ENCODE measurements around the gene ZNF326. TPM values are rescaled to one million over a fixed set of nuclear protein-coding genes. Genes with fewer than 3 reads are reported as not detected.

Gene ZNF326
- total RNA-seq = 10 to 100 TPM in 3 of 4 donors, 1 to 10 TPM in 1; 7.9 to 25.3 (median 18.8) TPM

GRCh38 chr1:89994805-89995597, at the start of gene ZNF326:
Gene ZNF326 (plus strand): TSS chr1:89995110. CDS start chr1:89995258, 148 bp downstream.
- H3K36me3 ChIP-seq = peaks cover 0 to 9% (median 0%) of the 10 kb centered on the region in 3 donors
- TF ChIP-seq CTCF (IDR thresholded peaks at IDR 0.05) (peak in 1 of 6 experiments; percentile 12), POLR2A (IDR thresholded peaks at IDR 0.05) (peak in 3 of 4 donors; percentile 82 to 99 (median 92))
- 2 to 3% methylated on average over 11 to 12 of the region's 88 CpGs for WGBS, 2 donors
- H3K27me3 ChIP-seq = no peaks in the 10 kb centered on the region
- H3K4me3 ChIP-seq = peak within 1 kb of the TSS; percentile 76 to 93 (median 89)
- H3K4me1 ChIP-seq = peaks cover 9 to 72% (median 22%) of the 10 kb centered on the region in 3 donors
- H3K27ac ChIP-seq = peak within 1 kb of the TSS; percentile 95 to 99 (median 98)
- peak; percentile 60 for DNase-seq
- intact Hi-C loops (cut with DNase I) = no loop called here
- H3K9me3 ChIP-seq = no peaks in the 10 kb centered on the region

- Histone ChIP-seq H3K36me3 (no peaks in the 10 kb centered on the region), H3K27ac (no peak overlapping the region), H3K9me3 (no peaks in the 10 kb centered on the region), H3K27me3 (no peaks in the 10 kb centered on the region), H3K4me1 (peaks cover 0 to 13% (median 7%) of the 10 kb centered on the region in 3 donors), H3K4me3 (no peak overlapping the region)
- no peak for DNase-seq
- intact Hi-C loops (cut with DNase I) = no loop called here
- TF ChIP-seq CTCF (IDR thresholded peaks at IDR 0.05) = no peak
- no peak for TF ChIP-seq POLR2A (IDR thresholded peaks at IDR 0.05)
- WGBS, 2 donors = 56 to 57% methylated on average over 5 of the region's 5 CpGs
These were observed 48.9 kb upstream of the ZNF326 start for GRCh38 chr1:89945852-89946476.

GRCh38 chr1:89946532-89946931, 48.4 kb upstream of the ZNF326 start:
- WGBS, 2 donors = 12 to 22% methylated on average over 1 of the region's 1 CpG
- Histone ChIP-seq H3K27ac (no peak overlapping the region), H3K9me3 (no peaks in the 10 kb centered on the region), H3K4me3 (no peak overlapping the region), H3K27me3 (no peaks in the 10 kb centered on the region), H3K36me3 (no peaks in the 10 kb centered on the region), H3K4me1 (peaks cover 0 to 13% (median 7%) of the 10 kb centered on the region in 3 donors)
- intact Hi-C loops (cut with DNase I) = no loop called here
- TF ChIP-seq CTCF (IDR thresholded peaks at IDR 0.05) = no peak
- TF ChIP-seq POLR2A (IDR thresholded peaks at IDR 0.05) = no peak
- DNase-seq = no peak

GRCh38 chr1:89948722-89949345, 46.1 kb upstream of the ZNF326 start:
- no peaks in the 10 kb centered on the region for H3K27me3 ChIP-seq
- H3K4me1 ChIP-seq = peaks cover 0 to 16% (median 8%) of the 10 kb centered on the region in 3 donors
- no peak for DNase-seq
- H3K36me3 ChIP-seq = no peaks in the 10 kb centered on the region
- TF ChIP-seq CTCF (IDR thresholded peaks at IDR 0.05) (no peak), POLR2A (IDR thresholded peaks at IDR 0.05) (no peak)
- WGBS, 2 donors = 88 to 92% methylated on average over 5 to 6 of the region's 6 CpGs
- no peaks in the 10 kb centered on the region for H3K9me3 ChIP-seq
- no peak overlapping the region for H3K4me3 ChIP-seq
- intact Hi-C loops (cut with DNase I) = no loop called here
- H3K27ac ChIP-seq = no peak overlapping the region

Data from esophagus squamous epithelium (tissue), 5 donors.